HepG2 (cell line): Measurements from ENCODE around the gene SNX10. TPM values are rescaled to one million over a fixed set of nuclear protein-coding genes. Genes with fewer than 3 reads are reported as not detected.

Experiments used
- ATF7-NPFF ChIP-seq: sonication (generic); formaldehyde crosslinking; IDR thresholded peaks from 2 replicates; pipeline ENCODE4 v1.8.1; 2023; ENCODE audit warnings: mild to moderate bottlenecking, low read depth, missing genetic modification reagents, moderate library complexity
- CBX1 ChIP-seq: IDR thresholded peaks from one replicate; pipeline ENCODE4 v1.6.1; 2016; ENCODE audit warnings: antibody characterized with exemption, low read depth
- FOXC1 ChIP-seq: sonication (generic); formaldehyde crosslinking; IDR thresholded peaks from 2 replicates; pipeline ENCODE4 v1.8.0; 2022; ENCODE audit warnings: mild to moderate bottlenecking, missing genetic modification reagents, borderline replicate concordance
- GATAD2A ChIP-seq: IDR thresholded peaks from 2 replicates; pipeline ENCODE4 v1.6.1; 2016
- HDAC1 ChIP-seq: sonication (generic); formaldehyde crosslinking; IDR thresholded peaks from 2 replicates; pipeline ENCODE4 v1.5.1; 2020; ENCODE audit warnings: mild to moderate bottlenecking, missing genetic modification reagents
- KAT8 ChIP-seq: IDR thresholded peaks from 2 replicates; pipeline ENCODE4 v1.6.1; 2016; ENCODE audit warnings: missing genetic modification reagents, missing compliant biosample characterization
- LCORL ChIP-seq, 2 experiments: fragments of 450-650 bp in 1 of 2; sonication (generic) in 1 of 2; formaldehyde crosslinking in 1 of 2; IDR thresholded peaks; 2 replicates each; pipeline versions ENCODE4 v1.5.0 to v1.6.1; 2017 to 2020; ENCODE audit warnings: antibody characterized with exemption in 1 of 2, missing genetic modification reagents in 1 of 2
- MXI1 ChIP-seq: IDR thresholded peaks from 3 replicates; pipeline ENCODE4 v1.6.1; 2012; ENCODE audit warnings: low read depth, low read length, inconsistent platforms, borderline replicate concordance
- MZF1 ChIP-seq: sonication (generic); formaldehyde crosslinking; IDR thresholded peaks from 2 replicates; pipeline ENCODE4 v1.8.1; 2023; ENCODE audit warnings: mild to moderate bottlenecking, missing genetic modification reagents, borderline replicate concordance
- RARA ChIP-seq: IDR thresholded peaks from 2 replicates; pipeline ENCODE4 v1.6.1; 2016; ENCODE audit warnings: missing genetic modification reagents, missing compliant biosample characterization
- REL ChIP-seq: sonication (generic); formaldehyde crosslinking; conservative IDR thresholded peaks from 2 replicates; pipeline ENCODE4 v1.8.0; 2022; ENCODE audit warnings: mild to moderate bottlenecking, missing genetic modification reagents, moderate library complexity
- STAG1 ChIP-seq: sonication (generic); formaldehyde crosslinking; IDR thresholded peaks from 2 replicates; pipeline ENCODE4 v1.4.0; 2020; ENCODE audit warnings: missing genetic modification reagents
- ZMYM4 ChIP-seq: sonication (generic); formaldehyde crosslinking; IDR thresholded peaks from 2 replicates; pipeline ENCODE4 v1.8.1; 2023; ENCODE audit warnings: mild to moderate bottlenecking, missing genetic modification reagents
- ZNF263 ChIP-seq: sonication (generic); formaldehyde crosslinking; IDR thresholded peaks from 2 replicates; pipeline ENCODE4 v1.4.0; 2020; ENCODE audit warnings: missing genetic modification reagents
- ZNF549 ChIP-seq: sonication (generic); formaldehyde crosslinking; IDR thresholded peaks from 2 replicates; pipeline ENCODE4 v1.5.0; 2020; ENCODE audit warnings: missing genetic modification reagents
- ZNF816 ChIP-seq: sonication (generic); formaldehyde crosslinking; IDR thresholded peaks from 2 replicates; pipeline ENCODE4 v1.8.0; 2022; ENCODE audit warnings: missing genetic modification reagents, mild to moderate bottlenecking, borderline replicate concordance
- polyA plus RNA-seq, 8 experiments: library from polyadenylated mRNA; depleted of rRNA in 3 of 8; stranded (reverse) in 7 of 8; unstranded in 1 of 8; fragments of >200 nt; fragmentation: Illumina TruSeq in 4 of 8; extraction: Trizol in 4 of 8; gene quantifications; 2 replicates each; pipeline versions ENCODE4 v1.2.1 to v1.2.3, GENCODE V29; 2011 to 2016; ENCODE audit warnings: low read depth in 4 of 8, missing spikeins in 1 of 8, mixed read lengths in 1 of 8; ENCODE audit not compliant: insufficient read depth in 1 of 8
- total RNA-seq, 5 experiments: library from RNA; depleted of rRNA; stranded (reverse); fragments of >200 nt; fragmentation: Illumina TruSeq; extraction: Trizol; gene quantifications; 2 replicates each; pipeline ENCODE4 v1.2.3, GENCODE V29; 2016; ENCODE audit warnings: low read depth in 1 of 5
- TF ChIP-seq, protein P1 (sequence below): sonication (generic); formaldehyde crosslinking; IDR thresholded peaks from 2 replicates; pipeline ENCODE4 v1.4.0; 2020; ENCODE audit warnings: missing genetic modification reagents, borderline replicate concordance
- TF ChIP-seq, protein P2 (sequence below): sonication (generic); formaldehyde crosslinking; IDR thresholded peaks from 2 replicates; pipeline ENCODE4 v1.4.0; 2020; ENCODE audit warnings: missing genetic modification reagents

Gene SNX10
- total and polyA plus RNA-seq, 2 of the 13 experiments (the other 11 are each of a cell fraction or from before 2014, with no cell fraction given): 26.0 to 27.6 TPM

DNA sequence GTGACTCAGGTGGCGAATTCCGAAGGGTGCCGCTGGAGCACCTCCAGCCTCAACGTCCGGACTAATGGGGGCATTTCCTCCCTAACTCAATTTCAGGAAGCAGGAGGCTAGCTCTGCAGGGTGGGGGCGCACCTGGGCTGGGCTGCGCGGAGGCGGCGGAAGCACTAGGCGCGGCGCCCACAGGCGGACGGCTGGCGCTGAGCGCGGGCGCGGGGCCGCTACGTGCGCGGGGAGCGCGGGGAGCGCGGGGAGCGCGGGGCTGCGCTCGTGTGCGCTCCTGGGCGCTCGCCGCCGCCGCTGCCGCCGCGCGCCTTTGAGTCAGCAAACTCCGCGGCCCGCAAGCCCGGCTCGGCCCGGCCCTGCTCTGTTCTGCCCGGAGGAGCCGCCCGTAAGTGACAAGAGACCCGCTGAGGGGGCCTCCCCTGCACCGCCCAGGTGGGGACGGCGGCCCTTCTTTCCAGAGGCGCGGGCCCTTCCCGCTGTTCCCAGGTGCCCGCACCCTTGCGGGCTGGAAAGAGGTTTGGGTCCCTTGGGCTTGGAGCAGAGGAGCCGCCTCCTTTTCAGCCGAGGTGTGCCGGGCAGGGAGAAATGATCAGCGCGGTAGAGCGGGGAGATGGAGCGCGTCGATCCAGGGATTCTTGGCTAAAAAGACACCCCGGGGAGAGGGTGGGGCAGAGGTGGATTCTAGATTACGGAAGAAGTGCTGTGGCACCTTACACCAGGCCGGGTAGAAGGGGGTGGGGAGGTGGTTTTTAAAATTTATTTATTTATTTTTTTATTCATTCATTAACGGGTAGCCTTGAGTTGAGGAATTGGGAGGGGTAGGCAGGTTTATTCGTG, at the start of gene SNX10 (continued):
- TF ChIP-seq ATF7-NPFF (peak; percentile 87), FOXC1 (CRISPR knock-in tag) (0 out of 2 replicates have a peak, but pooled peaks have one; percentile 55), CBX1 (no peak), HDAC1 (CRISPR knock-in tag) (peak; percentile 48), ZNF816 (CRISPR knock-in tag) (peak; percentile 69; the same call in 1 of the 2 replicates), REL (CRISPR knock-in tag) (0 out of 2 replicates have a peak, but pooled peaks have one; percentile 40), ZNF549 (CRISPR knock-in tag) (no peak), ZMYM4 (CRISPR knock-in tag) (peak; percentile 55), LCORL (IDR thresholded peaks at IDR 0.05) (no peak), LCORL (CRISPR knock-in tag; IDR thresholded peaks at IDR 0.05) (peak; percentile 72), KAT8 (CRISPR knock-in tag) (0 out of 2 replicates have a peak, but pooled peaks have one; percentile 31), GATAD2A (CRISPR knock-in tag) (peak; percentile 62; the same call in 1 of the 2 replicates), ZNF263 (CRISPR knock-in tag) (peak; percentile 80), MZF1 (CRISPR knock-in tag) (no peak), RARA (CRISPR knock-in tag) (0 out of 2 replicates have a peak, but pooled peaks have one; percentile 23), MXI1 (no peak), STAG1 (CRISPR knock-in tag) (peak; percentile 81)
- TF ChIP-seq, protein P1, sequence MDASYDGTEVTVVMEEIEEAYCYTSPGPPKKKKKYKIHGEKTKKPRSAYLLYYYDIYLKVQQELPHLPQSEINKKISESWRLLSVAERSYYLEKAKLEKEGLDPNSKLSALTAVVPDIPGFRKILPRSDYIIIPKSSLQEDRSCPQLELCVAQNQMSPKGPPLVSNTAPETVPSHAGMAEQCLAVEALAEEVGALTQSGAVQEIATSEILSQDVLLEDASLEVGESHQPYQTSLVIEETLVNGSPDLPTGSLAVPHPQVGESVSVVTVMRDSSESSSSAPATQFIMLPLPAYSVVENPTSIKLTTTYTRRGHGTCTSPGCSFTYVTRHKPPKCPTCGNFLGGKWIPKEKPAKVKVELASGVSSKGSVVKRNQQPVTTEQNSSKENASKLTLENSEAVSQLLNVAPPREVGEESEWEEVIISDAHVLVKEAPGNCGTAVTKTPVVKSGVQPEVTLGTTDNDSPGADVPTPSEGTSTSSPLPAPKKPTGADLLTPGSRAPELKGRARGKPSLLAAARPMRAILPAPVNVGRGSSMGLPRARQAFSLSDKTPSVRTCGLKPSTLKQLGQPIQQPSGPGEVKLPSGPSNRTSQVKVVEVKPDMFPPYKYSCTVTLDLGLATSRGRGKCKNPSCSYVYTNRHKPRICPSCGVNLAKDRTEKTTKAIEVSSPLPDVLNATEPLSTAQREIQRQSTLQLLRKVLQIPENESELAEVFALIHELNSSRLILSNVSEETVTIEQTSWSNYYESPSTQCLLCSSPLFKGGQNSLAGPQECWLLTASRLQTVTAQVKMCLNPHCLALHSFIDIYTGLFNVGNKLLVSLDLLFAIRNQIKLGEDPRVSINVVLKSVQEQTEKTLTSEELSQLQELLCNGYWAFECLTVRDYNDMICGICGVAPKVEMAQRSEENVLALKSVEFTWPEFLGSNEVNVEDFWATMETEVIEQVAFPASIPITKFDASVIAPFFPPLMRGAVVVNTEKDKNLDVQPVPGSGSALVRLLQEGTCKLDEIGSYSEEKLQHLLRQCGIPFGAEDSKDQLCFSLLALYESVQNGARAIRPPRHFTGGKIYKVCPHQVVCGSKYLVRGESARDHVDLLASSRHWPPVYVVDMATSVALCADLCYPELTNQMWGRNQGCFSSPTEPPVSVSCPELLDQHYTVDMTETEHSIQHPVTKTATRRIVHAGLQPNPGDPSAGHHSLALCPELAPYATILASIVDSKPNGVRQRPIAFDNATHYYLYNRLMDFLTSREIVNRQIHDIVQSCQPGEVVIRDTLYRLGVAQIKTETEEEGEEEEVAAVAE (CRISPR knock-in tag): peak; percentile 19; the same call in 1 of the 2 replicates
- TF ChIP-seq, protein P2, sequence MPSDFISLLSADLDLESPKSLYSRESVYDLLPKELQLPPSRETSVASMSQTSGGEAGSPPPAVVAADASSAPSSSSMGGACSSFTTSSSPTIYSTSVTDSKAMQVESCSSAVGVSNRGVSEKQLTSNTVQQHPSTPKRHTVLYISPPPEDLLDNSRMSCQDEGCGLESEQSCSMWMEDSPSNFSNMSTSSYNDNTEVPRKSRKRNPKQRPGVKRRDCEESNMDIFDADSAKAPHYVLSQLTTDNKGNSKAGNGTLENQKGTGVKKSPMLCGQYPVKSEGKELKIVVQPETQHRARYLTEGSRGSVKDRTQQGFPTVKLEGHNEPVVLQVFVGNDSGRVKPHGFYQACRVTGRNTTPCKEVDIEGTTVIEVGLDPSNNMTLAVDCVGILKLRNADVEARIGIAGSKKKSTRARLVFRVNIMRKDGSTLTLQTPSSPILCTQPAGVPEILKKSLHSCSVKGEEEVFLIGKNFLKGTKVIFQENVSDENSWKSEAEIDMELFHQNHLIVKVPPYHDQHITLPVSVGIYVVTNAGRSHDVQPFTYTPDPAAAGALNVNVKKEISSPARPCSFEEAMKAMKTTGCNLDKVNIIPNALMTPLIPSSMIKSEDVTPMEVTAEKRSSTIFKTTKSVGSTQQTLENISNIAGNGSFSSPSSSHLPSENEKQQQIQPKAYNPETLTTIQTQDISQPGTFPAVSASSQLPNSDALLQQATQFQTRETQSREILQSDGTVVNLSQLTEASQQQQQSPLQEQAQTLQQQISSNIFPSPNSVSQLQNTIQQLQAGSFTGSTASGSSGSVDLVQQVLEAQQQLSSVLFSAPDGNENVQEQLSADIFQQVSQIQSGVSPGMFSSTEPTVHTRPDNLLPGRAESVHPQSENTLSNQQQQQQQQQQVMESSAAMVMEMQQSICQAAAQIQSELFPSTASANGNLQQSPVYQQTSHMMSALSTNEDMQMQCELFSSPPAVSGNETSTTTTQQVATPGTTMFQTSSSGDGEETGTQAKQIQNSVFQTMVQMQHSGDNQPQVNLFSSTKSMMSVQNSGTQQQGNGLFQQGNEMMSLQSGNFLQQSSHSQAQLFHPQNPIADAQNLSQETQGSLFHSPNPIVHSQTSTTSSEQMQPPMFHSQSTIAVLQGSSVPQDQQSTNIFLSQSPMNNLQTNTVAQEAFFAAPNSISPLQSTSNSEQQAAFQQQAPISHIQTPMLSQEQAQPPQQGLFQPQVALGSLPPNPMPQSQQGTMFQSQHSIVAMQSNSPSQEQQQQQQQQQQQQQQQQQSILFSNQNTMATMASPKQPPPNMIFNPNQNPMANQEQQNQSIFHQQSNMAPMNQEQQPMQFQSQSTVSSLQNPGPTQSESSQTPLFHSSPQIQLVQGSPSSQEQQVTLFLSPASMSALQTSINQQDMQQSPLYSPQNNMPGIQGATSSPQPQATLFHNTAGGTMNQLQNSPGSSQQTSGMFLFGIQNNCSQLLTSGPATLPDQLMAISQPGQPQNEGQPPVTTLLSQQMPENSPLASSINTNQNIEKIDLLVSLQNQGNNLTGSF: 0 out of 2 replicates have a peak, but pooled peaks have one; percentile 37
